Stimulated activated CD8-positive, alpha-beta memory T cell treated with anti-CD3 and anti-CD28 coated beads, Interleukin-12 subunit alpha, Interleukin-12 subunit beta, amount 100 ng/mL, for 4 hours (primary cell): Measurements from ENCODE around the gene SLC6A20.

Experiments used
- DNase-seq: peaks from one replicate; pipeline ENCODE4 v3.0.0-alpha.2; 2020; ENCODE audit warnings: low read depth

The SLC6A20 gene

DNA sequence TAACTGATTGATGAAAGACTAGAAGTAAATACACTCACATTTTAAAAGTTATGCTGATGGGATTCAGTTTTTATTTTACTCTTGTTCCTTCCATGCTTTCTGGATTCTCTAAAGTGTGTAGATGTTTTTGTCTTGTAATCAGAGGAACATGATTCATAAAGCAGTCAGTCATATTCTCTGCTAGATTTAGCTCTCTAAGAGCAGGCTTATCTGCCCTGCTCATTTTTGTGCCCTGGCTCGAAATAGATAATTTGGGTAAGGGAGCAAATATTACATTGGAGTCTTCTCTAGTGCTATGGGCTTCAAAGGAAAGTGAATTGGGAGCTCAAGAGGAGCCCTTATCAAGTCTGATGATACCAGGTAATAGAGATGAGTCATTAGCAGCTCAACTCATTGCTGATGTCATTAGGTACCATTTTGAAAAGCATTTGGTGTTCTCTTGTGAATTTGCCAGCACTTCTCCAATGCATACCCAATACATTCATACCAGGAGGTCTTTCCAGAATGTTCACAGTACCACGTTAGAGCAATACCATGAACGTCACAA is 79.5 kb downstream of the SLC6A20 start:
- DNase-seq, result no peak

DNA sequence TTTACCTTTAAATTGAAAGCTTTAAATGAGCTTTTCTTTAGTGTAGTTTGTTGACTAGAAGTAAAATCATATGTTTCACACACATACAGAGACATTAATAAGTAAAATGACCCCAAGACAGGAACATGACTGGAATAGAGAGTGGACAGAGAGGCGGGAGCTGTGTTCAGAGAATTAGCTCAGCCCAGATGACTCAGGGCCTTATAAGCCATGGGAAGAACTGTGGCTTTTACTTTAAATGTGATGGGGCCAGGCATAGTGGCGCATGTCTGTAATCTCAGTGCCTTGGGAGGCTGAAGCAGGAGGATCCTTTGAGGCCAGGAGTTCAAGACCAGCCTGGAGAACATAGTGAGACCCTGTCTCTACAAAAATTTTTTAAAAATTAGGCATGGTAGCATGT is 80.4 kb downstream of the SLC6A20 start:
- DNase-seq, result no peak

DNA sequence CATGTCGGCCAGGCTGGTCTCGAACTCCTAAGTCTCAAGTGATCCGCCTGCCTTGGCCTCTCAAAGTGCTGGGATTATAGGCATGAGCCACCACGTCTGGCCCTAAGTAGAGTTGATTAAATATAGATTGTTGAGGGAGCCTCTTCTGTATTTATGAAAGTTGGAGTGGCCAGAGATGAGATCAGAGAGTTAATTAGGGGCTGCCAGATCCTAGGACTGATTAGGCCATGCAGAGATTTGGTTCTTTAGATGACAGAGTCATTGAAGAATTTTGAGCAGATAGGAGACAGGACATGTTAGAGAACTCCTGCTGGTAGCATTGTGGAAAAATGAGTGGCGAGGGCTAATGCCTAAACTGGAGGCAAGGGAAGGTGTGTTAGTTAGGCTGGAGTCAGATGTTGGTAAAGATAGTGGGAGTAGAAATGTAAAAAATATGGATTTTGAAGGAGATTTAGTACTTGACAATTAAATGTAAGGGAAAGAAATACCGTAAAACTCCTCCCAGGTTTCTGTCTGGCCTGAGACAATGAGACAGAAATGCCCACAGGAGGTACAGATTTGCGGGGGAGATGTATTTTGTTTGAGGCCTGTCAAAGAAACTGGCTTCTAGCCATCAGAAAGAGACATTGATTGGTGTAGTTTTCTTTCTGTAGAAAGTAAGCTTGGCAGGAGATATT is 83.8 kb downstream of the SLC6A20 start:
- no peak for DNase-seq

GRCh38 chr3:45711931-45712330 is 84.4 kb downstream of the SLC6A20 start:
- DNase-seq, result no peak

- DNase-seq, result no peak
Measured at GRCh38 chr3:45705839-45706808, 90.2 kb downstream of the SLC6A20 start.
